EL (cell line): Measurements from ENCODE around the gene PTCD2.
"Not testable (repeated sequence)": the region's sequence is repeated elsewhere in the genome, so short reads cannot be mapped to it uniquely, and the experiment has no call there.

Source experiments
- DNase-seq: peaks from one replicate; pipeline ENCODE4 v3.0.0-alpha.2; 2016

Gene PTCD2

DNA sequence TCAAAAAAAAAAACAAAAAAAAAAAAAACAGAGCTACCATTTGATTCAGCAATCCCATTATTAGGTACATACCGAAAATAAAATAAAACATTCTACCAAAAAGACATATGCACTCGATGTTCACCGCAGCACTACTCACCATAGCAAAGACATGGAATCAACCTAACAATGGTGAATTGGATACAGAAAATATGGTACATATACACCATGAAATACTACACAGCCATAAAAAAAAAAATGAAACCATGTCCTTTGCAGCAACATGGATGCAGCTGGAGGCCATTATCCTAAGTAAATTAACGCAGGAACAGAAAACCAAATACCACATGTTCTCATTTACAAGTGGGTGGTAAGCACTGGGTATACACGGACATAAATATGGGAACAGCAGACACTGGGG lies 21.5 kb upstream of the PTCD2 start:
- DNase-seq: no peak

GRCh38 chr5:72300590-72301339 lies 19.4 kb upstream of the PTCD2 start:
- no peak for DNase-seq

DNA sequence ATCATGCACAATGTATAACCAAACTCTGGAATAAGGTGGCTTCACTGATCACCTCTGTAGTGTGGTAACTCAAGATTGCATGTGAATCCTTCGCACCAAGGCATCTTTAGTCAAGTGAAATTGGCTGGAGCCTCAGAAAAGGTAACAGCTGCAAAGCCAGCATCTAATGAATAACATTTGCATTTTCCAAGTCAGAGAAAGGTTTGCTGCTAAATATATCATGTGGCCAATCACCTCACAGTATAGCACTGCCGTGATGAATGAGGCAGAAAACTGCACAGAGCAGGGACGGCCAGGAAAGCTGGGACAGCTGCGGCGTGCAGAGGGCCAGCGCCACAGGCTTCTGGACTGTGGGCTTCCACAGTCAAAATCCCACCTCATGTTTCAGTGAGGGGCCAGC lies 18.6 kb upstream of the PTCD2 start:
- DNase-seq: no peak

- peak; percentile 67 for DNase-seq
Measured at GRCh38 chr5:72302171-72302570, 18.0 kb upstream of the PTCD2 start.

- no peak for DNase-seq
Measured at GRCh38 chr5:72305194-72306142, 14.7 kb upstream of the PTCD2 start.

DNA sequence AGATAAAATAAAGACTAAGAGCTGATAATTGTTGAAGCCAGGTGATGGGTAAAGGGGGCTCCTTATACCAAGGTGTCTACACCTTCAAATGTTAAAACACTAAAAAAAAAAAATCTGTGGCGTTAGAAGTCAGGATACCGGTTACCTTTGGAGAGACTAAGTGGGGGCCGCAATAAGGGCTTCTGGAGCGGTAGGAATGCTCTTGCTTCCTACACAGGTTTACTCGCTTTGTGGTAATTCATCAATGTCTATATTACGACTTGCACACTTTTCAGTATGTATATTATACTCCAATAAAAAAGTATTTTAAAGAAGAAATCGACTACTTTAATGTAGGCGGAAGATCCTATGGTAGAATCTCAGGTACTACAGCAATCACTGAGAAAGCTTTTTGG lies 12.6 kb upstream of the PTCD2 start:
- DNase-seq: no peak

GRCh38 chr5:72307968-72308852 lies 12.0 kb upstream of the PTCD2 start:
- DNase-seq: peak; percentile 98

GRCh38 chr5:72308853-72309191 lies 11.4 kb upstream of the PTCD2 start:
- no peak for DNase-seq

GRCh38 chr5:72313141-72313540 lies 7.0 kb upstream of the PTCD2 start:
- DNase-seq: no peak

DNA sequence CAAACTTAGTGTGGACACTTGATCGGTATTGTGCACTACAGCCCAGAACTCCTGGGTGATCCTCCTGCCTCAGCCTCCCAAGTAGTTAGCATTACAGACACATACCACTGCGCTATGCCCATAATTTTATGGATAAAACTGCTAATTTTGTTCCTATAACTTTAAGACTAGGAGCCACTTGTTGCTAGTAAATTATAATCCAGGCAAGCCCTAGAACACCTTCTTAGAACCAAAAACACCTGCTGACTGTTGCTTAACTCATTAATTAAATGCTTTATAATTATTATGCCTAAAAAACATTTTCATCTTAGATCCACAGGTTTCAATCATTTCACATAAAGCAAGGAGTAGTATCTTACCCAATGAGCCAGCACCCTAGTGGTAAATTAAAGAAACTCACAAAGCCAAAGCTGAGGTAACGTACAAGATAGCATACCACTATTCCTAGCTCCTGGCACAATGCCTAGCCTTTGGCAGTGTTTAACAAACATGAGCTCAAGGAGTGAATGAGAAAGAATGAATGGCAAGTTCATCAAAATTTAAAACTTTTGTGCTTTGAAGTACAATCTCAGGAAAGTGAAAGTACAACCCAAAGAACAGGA lies 5.5 kb upstream of the PTCD2 start:
- DNase-seq: peak; percentile 67

- DNase-seq: not testable (repeated sequence)
Measured at GRCh38 chr5:72319435-72319975, 668 bp upstream of the PTCD2 start.

DNA sequence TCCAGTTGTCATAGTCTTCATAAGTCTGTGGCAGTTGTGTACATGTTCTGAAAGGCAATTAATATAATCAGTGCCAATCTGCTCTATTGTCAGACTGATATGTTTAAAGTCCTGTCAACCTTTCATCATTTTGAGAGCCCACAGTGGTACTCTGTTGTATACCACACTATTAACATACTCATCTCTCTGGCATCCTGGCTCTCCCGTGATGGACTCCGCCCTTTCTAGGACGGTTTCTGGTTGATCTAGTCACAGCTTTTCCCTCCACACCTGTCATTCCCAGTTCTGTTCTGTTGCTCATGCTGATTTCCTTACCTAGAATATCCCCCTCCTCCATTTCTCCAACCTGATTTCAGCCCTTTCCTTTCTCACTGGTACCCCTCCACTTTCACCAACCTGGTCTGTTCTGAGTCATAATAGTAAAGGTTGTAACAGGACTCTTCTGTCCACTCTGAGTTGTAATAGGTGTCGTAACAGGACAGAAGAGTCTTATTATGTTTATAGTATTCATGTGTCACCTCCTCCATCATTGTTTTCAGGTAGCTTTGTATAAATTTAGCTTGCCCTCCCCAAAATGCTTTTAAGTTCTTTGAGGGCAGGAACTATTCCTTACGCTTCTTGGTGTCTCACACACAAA lies 4.1 kb downstream of the PTCD2 start:
- DNase-seq: peak; percentile 43

DNA sequence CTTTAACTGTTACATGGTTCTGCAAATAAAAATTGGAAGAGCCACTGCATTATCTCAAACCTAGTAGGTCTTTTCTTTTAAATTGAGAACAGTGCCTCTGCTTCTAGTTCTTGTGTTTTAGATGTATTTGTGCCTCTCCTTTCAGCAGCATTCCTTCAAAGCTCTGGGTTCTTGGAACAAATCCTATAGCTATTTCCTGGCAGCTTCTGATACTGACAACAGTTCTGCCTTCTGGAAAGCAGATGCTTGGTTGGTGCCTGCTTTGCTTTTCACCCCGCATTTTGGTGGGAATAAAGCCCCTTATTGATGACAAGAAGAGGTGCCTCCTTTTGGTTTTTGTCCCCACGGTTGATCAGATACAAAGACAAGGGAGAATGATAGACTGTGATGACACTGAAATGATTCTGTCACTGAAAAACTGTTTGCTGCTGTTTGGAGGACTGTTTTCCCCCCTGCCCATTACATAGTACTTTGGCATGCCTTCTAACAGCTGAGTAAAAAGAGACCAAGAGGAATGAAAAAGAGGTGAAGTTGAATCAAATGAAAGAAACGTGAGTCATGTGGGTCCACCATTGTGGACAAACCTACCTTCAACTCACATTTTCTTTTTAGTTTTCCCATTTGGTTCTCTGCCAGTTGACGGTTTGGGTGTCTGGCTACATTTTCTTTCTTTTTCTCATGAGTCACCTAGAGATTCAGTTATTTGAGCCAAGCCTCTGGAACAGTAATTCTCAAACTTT lies 5.6 kb downstream of the PTCD2 start:
- DNase-seq: peak; percentile 73

GRCh38 chr5:72326306-72326649 lies 6.1 kb downstream of the PTCD2 start:
- no peak for DNase-seq

DNA sequence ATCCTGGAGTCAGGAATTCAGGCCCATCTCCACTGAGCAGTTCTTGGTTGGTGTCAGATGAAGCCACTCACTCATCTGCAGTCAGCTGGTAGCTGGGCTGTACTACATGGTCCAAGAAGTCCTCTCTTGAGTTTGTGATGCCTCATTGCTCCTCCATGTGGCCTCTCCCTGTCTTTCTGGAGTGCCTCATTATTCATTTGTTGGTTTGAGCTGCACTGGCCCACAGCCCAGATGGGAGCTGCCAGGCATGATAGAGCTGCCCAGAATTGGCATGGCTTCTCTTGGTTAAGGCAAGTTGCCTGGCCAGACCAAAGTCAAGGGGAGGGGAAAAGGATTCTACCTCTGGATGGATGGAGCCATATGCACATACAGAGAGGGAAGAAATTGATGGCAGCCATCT lies 8.0 kb downstream of the PTCD2 start:
- DNase-seq: peak; percentile 46

GRCh38 chr5:72330712-72331111 lies 10.5 kb downstream of the PTCD2 start:
- no peak for DNase-seq

- no peak for DNase-seq
Measured at GRCh38 chr5:72337159-72337558, 17.0 kb downstream of the PTCD2 start.

DNA sequence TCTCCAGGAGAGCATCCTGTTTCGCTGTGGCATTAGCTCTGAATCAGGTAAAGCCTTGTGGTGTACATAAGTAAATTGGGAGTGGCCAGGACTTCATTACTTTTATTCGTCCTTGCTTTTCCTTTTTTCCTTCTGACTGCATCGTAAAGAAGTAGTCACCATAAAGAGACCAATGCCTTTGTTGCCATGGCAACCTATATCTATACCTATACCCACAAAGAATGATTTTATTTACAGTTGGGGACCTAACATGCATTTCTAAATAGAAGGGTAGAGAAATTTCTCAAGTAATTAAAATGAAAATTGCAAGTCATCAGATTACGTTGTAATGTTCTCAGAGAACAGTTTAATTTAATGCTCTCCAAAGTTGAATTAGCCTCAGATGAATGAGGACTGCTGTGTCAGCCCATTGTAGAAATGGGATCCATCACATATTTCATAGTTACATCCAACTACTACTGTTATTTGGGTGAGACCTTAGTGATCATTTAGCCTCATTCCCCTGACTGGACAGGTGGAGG lies 18.6 kb downstream of the PTCD2 start:
- no peak for DNase-seq

- DNase-seq: no peak
Measured at GRCh38 chr5:72346398-72346797, 26.2 kb downstream of the PTCD2 start.

DNA sequence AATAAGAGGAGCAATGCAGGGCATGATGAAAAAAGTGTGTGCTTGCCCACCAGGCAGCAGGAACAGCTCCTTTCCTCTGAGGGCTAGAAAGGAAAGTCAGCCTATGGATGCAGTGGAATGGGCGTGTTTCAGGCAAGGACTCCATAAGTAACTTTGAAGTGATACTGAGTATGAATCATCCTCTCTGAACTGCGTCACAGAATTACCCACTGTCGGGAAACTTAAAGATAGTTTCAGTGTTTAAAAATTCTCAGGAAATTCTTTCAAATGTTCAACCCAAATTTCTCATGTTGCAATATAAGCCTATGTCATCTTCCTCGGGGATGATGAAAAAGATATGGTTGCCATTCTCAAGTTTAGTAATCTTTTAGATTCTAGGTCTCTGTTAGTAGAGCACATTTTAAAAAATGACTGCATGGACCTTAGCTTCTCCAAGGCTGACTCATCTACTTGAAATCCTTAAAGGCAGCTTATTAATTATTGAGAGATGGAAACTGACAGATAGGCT lies 27.7 kb downstream of the PTCD2 start:
- peak; percentile 94 for DNase-seq

GRCh38 chr5:72351376-72351775 lies 31.2 kb downstream of the PTCD2 start:
- DNase-seq: no peak
